Measurements from ENCODE around the gene GTF2E1. TPM values are rescaled to one million over a fixed set of nuclear protein-coding genes. Genes with fewer than 3 reads are reported as not detected.

GTF2E1 gene
- total and polyA plus RNA-seq, 2 of the 4 experiments (the other 2 are of a cell fraction), result 8.2 to 18.5 TPM

DNA sequence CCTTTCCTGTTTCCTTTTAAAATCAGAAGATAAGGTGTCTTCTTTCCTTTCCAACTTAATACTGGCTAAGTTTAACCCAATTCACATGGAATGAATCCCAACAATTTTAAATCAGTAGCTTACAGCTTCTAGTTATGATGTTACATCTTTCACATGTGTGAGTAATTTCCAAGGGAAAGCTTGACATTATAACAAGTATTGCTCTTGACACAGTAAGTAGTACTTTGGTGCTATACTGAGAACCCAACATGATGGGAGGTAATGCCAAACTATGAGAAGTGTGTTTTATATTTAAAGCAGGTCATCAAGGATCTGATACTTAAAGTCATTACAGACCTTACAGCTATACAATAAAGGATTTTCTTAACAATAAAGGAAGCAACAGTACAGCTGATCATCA lies 29.3 kb upstream of the GTF2E1 start:
- intact Hi-C loops (cut with micrococcal nuclease) (no loop called here), dilution Hi-C loops (cut with HindIII; ENCODE audit: low sequenced_read_pairs, unreplicated experiment) (no loop called here), in situ Hi-C loops (cut with MboI; ENCODE audit: low sequenced_read_pairs) (no loop called here)
- no peaks in the 10 kb centered on the region for H3K4me1 ChIP-seq (ENCODE audit: control insufficient read depth, insufficient read depth, low read length)
- H2AK5ac ChIP-seq (ENCODE audit: low read depth, low read length), result no peak overlapping the region
- H2AK9ac ChIP-seq (replicated peaks; ENCODE audit: low read depth, low read length, poor library complexity), result no peak overlapping the region
- H2AFZ ChIP-seq (replicated peaks; ENCODE audit: low read length, poor library complexity), result no peak overlapping the region
- H2BK5ac ChIP-seq (ENCODE audit: low read depth, low read length, poor library complexity, severe bottlenecking), result no peak overlapping the region
- H3K27me3 ChIP-seq (ENCODE audit: control insufficient read depth, insufficient read depth, low read length), result no peaks in the 10 kb centered on the region
- H3K9ac ChIP-seq (ENCODE audit: low read depth, low read length), result no peak overlapping the region
- TF ChIP-seq SMC3 (IDR thresholded peaks at IDR 0.05; ENCODE audit: low read depth, low read length) (no peak), CHD1 (IDR thresholded peaks at IDR 0.05; ENCODE audit: low read depth, low read length) (no peak), FOS (IDR thresholded peaks at IDR 0.05; ENCODE audit: low read depth, low read length) (no peak), NFE2L2 (IDR thresholded peaks at IDR 0.05; ENCODE audit: low read depth, low read length) (no peak), MAFK (IDR thresholded peaks at IDR 0.05; ENCODE audit: low read depth, low read length) (no peak), BHLHE40 (IDR thresholded peaks at IDR 0.05; ENCODE audit: low read depth, low read length) (no peak), RAD21 (IDR thresholded peaks at IDR 0.05; ENCODE audit: low read length) (no peak), MAZ (IDR thresholded peaks at IDR 0.05; ENCODE audit: borderline replicate concordance, low read depth, low read length) (no peak), CEBPB (IDR thresholded peaks at IDR 0.05; ENCODE audit: low read depth, low read length) (no peak), MXI1 (IDR thresholded peaks at IDR 0.05; ENCODE audit: borderline replicate concordance, low read depth, low read length) (no peak), RFX5 (IDR thresholded peaks at IDR 0.05; ENCODE audit: low read depth, low read length) (no peak), RCOR1 (IDR thresholded peaks at IDR 0.05; ENCODE audit: insufficient replicate concordance, low read length) (no peak), POLR2A (IDR thresholded peaks at IDR 0.05; ENCODE audit: low read depth, low read length) (no peak)
- TF ChIP-seq, protein P1, sequence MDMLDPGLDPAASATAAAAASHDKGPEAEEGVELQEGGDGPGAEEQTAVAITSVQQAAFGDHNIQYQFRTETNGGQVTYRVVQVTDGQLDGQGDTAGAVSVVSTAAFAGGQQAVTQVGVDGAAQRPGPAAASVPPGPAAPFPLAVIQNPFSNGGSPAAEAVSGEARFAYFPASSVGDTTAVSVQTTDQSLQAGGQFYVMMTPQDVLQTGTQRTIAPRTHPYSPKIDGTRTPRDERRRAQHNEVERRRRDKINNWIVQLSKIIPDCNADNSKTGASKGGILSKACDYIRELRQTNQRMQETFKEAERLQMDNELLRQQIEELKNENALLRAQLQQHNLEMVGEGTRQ (IDR thresholded peaks at IDR 0.05; ENCODE audit: low read depth, low read length), result no peak
- TF ChIP-seq, protein P2, sequence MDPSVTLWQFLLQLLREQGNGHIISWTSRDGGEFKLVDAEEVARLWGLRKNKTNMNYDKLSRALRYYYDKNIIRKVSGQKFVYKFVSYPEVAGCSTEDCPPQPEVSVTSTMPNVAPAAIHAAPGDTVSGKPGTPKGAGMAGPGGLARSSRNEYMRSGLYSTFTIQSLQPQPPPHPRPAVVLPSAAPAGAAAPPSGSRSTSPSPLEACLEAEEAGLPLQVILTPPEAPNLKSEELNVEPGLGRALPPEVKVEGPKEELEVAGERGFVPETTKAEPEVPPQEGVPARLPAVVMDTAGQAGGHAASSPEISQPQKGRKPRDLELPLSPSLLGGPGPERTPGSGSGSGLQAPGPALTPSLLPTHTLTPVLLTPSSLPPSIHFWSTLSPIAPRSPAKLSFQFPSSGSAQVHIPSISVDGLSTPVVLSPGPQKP (IDR thresholded peaks at IDR 0.05; ENCODE audit: borderline replicate concordance, low read depth, low read length), result no peak
- TF ChIP-seq, protein P3, sequence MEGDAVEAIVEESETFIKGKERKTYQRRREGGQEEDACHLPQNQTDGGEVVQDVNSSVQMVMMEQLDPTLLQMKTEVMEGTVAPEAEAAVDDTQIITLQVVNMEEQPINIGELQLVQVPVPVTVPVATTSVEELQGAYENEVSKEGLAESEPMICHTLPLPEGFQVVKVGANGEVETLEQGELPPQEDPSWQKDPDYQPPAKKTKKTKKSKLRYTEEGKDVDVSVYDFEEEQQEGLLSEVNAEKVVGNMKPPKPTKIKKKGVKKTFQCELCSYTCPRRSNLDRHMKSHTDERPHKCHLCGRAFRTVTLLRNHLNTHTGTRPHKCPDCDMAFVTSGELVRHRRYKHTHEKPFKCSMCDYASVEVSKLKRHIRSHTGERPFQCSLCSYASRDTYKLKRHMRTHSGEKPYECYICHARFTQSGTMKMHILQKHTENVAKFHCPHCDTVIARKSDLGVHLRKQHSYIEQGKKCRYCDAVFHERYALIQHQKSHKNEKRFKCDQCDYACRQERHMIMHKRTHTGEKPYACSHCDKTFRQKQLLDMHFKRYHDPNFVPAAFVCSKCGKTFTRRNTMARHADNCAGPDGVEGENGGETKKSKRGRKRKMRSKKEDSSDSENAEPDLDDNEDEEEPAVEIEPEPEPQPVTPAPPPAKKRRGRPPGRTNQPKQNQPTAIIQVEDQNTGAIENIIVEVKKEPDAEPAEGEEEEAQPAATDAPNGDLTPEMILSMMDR (conservative IDR thresholded peaks at IDR 0.05; ENCODE audit: low read depth, low read length), result no peak
- no peak overlapping the region for H3K23ac ChIP-seq (ENCODE audit: low read depth, low read length)
- H4K91ac ChIP-seq (ENCODE audit: insufficient read depth, low read depth, low read length), result no peak overlapping the region
- H3K79me1 ChIP-seq (ENCODE audit: low read depth in 1 of 2, low read length in 2 of 2), result peaks cover 8 to 10% of the 10 kb centered on the region in 2 experiments; a peak in 2 of 4 replicates
- no peak overlapping the region for H3K14ac ChIP-seq (replicated peaks; ENCODE audit: low read depth, low read length)
- H3K56ac ChIP-seq (ENCODE audit: extremely low read depth, insufficient read depth, low read length), result no peak overlapping the region
- no peaks in the 10 kb centered on the region for H3K36me3 ChIP-seq (ENCODE audit: control insufficient read depth, insufficient read depth, low read length)
- no peak for DNase-seq
- ChIA-PET CTCF (no interaction called here), POLR2A (ENCODE audit: unreplicated experiment) (interaction anchor here (0.6 kb wide), 1 partner anchor 28 kb away, joined by 11 read pairs; no protein-coding TSS in a partner anchor)
- H2BK15ac ChIP-seq (ENCODE audit: low read depth, low read length), result no peak overlapping the region
- H3K4me3 ChIP-seq (ENCODE audit: insufficient read depth, low read depth, low read length), result no peak overlapping the region
- no peak for ATAC-seq (ENCODE audit: low read depth)
- no peaks in the 10 kb centered on the region for H4K20me1 ChIP-seq (ENCODE audit: insufficient read depth, low read length)
- H3K18ac ChIP-seq (ENCODE audit: low read depth, low read length), result no peak overlapping the region
- H4K8ac ChIP-seq (ENCODE audit: low read depth in 2 of 2, low read length in 2 of 2), result no peak overlapping the region
- no peak overlapping the region for H3K27ac ChIP-seq (ENCODE audit: insufficient read depth, low read length)
- H4K5ac ChIP-seq (ENCODE audit: low read depth, low read length), result no peak overlapping the region
- H3K9me1 ChIP-seq (ENCODE audit: insufficient read depth, low read length), result no peaks in the 10 kb centered on the region
- H3K4me2 ChIP-seq (ENCODE audit: low read depth, low read length), result no peak overlapping the region
- no peaks in the 10 kb centered on the region for H3K9me3 ChIP-seq (ENCODE audit: control insufficient read depth, insufficient read depth, low read length)
- no peak overlapping the region for H3K4ac ChIP-seq (ENCODE audit: low read depth, low read length)
- no peak overlapping the region for H2BK20ac ChIP-seq (ENCODE audit: low read depth, low read length)
- no peak overlapping the region for H2BK120ac ChIP-seq (ENCODE audit: low read depth, low read length)
- BruUV-seq (replicated peaks), result no TSS peak

All from IMR-90 (cell line).